Coronary artery (tissue), 2 donors: ENCODE data around the gene ZFR2.
"Not testable (repeated sequence)": the region's sequence is repeated elsewhere in the genome, so short reads cannot be mapped to it uniquely, and the experiment has no call there.

Source experiments
- DNase-seq: peaks from one replicate; pipeline ENCODE4 v3.0.0-alpha.2; 2017; ENCODE audit warnings: low spot score
- H3K27ac ChIP-seq, 2 donors: fragments of 200-600 bp; sonication (generic); one replicate each; pipeline ENCODE4 v1.5.1; 2016 to 2019
- H3K4me3 ChIP-seq: fragments of 200-600 bp; sonication (generic); 2 replicates; pipeline ENCODE4 v1.5.1; 2016; ENCODE audit warnings: mild to moderate bottlenecking, moderate library complexity
- TF ChIP-seq, protein P1 (sequence below): fragments of 200-600 bp; sonication (generic); IDR thresholded peaks from one replicate; pipeline ENCODE4 v1.5.1; 2019; ENCODE audit warnings: antibody characterized with exemption

ZFR2 gene

DNA sequence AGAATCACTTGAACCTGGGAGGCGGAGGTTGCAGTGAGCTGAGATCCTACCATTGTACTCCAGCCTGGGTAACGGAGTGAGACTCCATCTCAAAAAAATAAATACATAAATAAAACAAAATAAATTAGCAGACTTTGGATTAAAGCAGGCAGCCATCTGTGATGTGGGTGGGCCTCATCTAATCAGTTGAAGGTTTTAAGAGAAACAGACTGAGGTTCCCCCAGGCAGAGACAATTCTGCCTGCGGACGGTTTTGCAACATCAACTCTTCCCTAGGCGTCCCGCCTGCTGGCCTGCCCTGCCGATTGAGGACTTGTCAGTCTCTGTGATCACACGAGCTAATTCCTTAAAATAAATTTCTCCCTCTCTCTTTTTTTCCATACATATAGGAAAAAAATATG, 35.4 kb upstream of the ZFR2 start:
- Histone ChIP-seq H3K27ac (no peak overlapping the region), H3K4me3 (no peak overlapping the region)
- TF ChIP-seq, protein P1, sequence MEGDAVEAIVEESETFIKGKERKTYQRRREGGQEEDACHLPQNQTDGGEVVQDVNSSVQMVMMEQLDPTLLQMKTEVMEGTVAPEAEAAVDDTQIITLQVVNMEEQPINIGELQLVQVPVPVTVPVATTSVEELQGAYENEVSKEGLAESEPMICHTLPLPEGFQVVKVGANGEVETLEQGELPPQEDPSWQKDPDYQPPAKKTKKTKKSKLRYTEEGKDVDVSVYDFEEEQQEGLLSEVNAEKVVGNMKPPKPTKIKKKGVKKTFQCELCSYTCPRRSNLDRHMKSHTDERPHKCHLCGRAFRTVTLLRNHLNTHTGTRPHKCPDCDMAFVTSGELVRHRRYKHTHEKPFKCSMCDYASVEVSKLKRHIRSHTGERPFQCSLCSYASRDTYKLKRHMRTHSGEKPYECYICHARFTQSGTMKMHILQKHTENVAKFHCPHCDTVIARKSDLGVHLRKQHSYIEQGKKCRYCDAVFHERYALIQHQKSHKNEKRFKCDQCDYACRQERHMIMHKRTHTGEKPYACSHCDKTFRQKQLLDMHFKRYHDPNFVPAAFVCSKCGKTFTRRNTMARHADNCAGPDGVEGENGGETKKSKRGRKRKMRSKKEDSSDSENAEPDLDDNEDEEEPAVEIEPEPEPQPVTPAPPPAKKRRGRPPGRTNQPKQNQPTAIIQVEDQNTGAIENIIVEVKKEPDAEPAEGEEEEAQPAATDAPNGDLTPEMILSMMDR = no peak
- DNase-seq = no peak

DNA sequence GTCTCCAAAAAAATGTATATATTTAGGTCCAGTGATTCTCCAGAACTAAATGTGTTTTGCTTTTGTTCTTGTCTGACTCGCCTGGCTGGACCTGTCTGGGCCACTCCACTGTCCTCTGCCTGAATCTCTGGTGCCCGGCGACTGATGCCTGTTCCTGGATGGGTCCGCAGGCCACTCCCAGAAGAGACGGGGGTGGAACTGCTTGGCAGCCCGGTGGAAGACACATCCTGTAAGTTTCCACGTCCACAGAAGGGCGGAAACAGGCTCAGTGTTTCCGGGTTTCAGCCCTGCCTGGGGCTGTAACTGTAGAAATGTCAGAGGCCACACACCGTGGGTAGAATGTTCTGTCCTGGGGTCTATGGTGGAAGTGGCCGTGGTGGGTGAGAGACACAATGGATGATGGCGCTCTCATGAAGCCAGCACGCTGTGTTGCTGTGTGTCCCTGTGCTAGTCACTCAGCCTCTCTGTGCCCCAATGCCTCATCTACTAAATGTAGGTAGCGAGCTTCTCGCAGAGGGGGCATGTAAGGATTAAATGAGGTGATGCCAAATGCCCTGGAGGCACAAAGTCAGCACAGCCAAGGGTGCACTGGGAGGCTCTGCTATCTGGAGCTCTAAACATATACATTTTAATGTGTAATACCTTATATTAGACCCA, 33.6 kb upstream of the ZFR2 start:
- no peak overlapping the region for H3K4me3 ChIP-seq
- TF ChIP-seq, protein P1 = no peak
- H3K27ac ChIP-seq = no peak overlapping the region
- no peak for DNase-seq

DNA sequence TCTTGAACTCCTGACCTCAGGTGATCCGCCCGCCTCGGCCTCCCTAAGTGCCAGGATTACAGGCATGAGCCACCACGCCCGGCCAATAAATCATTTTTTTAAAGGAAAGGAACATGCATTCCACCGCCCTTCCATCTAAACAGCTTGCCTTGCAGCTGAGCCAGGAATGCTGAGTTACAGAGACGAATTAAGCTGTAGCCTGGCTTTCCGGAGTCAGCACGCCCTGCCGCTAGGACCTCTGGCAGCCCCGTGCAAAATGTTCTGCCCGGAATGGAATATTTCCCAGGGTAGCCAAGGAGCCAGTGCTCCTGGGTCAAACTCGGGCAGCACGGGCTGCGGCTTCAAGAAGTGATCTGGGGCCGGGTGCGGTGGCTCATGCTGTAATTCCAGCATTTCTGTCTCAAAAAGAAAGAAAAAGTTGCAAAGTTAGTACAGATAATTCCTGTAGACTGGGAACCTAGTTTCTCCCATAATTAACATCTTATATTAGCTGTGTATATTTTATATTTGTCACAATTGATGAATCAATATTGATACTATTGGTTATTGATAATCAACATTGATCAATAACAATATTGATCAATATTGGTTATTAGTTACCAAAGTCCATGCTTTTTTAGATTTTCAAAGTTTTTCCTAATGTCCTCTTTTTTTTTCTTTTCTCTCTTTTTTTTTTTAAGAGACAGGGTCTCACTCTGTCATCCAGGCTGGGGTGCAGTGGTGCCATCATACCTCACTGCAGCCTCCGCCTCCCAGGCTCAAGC, 30.9 kb upstream of the ZFR2 start:
- TF ChIP-seq, protein P1 = no peak
- no peak for DNase-seq
- H3K27ac ChIP-seq = no peak overlapping the region
- no peak overlapping the region for H3K4me3 ChIP-seq

DNA sequence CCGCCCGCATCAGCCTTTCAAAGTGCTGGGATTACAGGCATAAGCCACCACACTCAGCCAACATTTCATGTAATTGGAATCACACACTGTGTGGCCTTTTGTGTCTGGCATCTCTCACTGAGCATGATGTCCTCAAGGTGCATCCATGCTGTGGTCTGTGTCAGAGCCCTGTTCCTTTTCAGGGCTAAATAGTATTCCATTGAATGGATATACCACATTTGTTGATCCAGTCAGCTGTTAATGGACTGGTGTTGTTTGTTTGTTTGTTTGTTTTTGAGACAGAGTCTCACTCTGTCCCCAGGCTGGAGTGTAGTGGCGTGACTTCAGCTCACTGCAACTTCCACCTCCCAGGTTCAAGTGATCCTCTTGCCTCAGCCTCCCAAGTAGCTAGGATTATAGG, 29.6 kb upstream of the ZFR2 start:
- TF ChIP-seq, protein P1 = no peak
- DNase-seq = no peak
- H3K27ac ChIP-seq = no peak overlapping the region
- no peak overlapping the region for H3K4me3 ChIP-seq

DNA sequence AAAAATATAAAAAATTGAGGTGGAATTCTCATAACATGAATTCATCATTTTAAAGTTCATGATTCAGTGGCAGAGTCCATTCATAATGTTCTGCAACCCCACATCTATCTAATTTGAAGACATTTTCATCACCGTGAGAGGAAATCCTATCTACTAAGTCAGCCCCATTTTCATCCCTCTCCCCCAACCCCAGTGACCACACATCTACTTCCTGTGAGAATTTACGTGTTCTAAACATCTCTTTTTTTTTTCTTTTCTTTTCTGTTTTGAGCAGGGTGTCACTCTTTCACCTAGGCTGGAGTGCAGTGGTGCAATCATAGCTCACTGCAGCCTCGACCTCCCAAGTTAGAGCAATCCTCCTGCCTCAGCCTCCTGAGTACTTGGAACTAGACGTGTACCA, 29.1 kb upstream of the ZFR2 start:
- DNase-seq = no peak
- Histone ChIP-seq H3K27ac (no peak overlapping the region), H3K4me3 (no peak overlapping the region)
- TF ChIP-seq, protein P1 = no peak

DNA sequence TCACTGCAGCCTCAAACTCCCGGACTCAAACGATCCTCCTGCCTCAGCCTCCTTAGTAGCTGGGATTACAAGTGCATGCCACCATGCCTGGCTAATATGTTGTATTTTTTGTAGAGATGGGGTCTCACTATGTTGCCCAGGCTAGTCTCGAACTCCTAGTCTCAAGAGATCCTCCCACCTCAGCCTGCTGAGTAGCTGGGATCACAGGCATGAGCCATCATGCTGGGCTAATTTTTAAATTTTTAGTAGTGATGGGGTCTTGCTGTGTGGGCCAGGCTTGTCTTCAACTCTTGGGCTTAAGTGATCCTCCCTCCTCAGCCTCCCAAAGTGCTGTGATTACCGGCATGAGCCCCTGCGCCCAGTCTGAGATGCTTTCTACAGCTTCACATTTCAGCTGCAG, 26.9 kb upstream of the ZFR2 start:
- TF ChIP-seq, protein P1 = no peak

DNA sequence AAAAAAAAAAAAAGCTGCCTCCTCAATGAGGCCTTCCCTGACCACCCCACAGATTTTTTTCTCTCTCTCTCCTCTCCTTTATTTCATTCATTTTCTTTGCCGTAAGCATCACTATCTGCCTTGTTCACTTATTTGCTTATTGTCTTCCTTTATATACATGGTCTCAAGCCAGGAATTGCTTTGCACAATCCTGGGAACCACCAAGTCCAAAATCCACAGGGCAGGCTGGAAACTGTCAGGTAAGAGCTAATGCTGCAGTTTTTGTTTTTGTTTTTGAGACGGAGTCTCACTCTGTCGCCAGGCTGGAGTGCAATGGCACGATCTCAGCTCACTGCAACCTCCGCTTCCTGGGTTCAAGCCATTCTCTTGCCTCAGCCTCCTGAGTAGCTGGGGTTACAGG, 26.1 kb upstream of the ZFR2 start:
- not testable (repeated sequence) for H3K4me3 ChIP-seq, H3K27ac ChIP-seq, DNase-seq

More for the DNA sequence above, 26.9 kb upstream of the ZFR2 start:
- H3K27ac ChIP-seq = no peak overlapping the region
- no peak for DNase-seq
- no peak overlapping the region for H3K4me3 ChIP-seq
